HepG2 (cell line): ENCODE measurements around the gene SIK2. TPM values are rescaled to one million over a fixed set of nuclear protein-coding genes. Genes with fewer than 3 reads are reported as not detected.

Experiments
- ATAC-seq: fragments of 200-7000 bp; cut with Tn5 transposase; 3 replicates; pipeline ENCODE4 v1.9.1; 2020; ENCODE audit warnings: mild to moderate bottlenecking, moderate library complexity
- BruUV-seq: library from RNA; stranded (reverse); fragments of 400-500 nt; replicated peaks from 2 replicates; lab custom pipeline; 2021; lab: Mats Ljungman, UMichigan
- CTCF ChIA-PET: fragments of 300-600 bp; formaldehyde crosslinking; extraction: SDS; loops from one replicate; lab custom pipeline; 2021; ENCODE audit warnings: low total read pairs, inconsistent platforms, low intra/inter-chr PET ratio; lab: Yijun Ruan, JAX
- POLR2A ChIA-PET: fragments of 350-600 bp; sonication (Branson Sonifier 250); formaldehyde crosslinking; loops from one replicate; lab custom pipeline; 2020; ENCODE audit warnings: antibody characterized with exemption, inconsistent platforms; lab: Yijun Ruan, JAX
- DNase-seq: peaks from one replicate; pipeline ENCODE4 v3.0.0-alpha.2; 2015; ENCODE audit warnings: low spot score
- FAIRE-seq: peaks from 3 replicates; lab custom pipeline; 2011; peaks lifted over from hg19 to GRCh38; lab: Jason Lieb, UNC
- H2AFZ ChIP-seq: one replicate; pipeline ENCODE4 v1.6.1; 2011; ENCODE audit warnings: low read length, inconsistent platforms
- H3K27ac ChIP-seq: fragments of 300-600 bp; 3 replicates; pipeline ENCODE4 v1.8.0; 2011; ENCODE audit warnings: mixed run types, mild to moderate bottlenecking, mixed read lengths, low read length, inconsistent platforms; ENCODE audit not compliant: insufficient read depth; ENCODE audit errors: extremely low read length
- H3K27me3 ChIP-seq, 2 experiments: fragments of 200-600 bp in 1 of 2; 2 replicates in 1 of 2; 3 replicates in 1 of 2; pipeline versions ENCODE4 v1.6.0 to v1.8.0; 2011; ENCODE audit warnings: low read length in 2 of 2, mild to moderate bottlenecking in 2 of 2, moderate library complexity in 2 of 2, inconsistent platforms in 1 of 2; ENCODE audit not compliant: insufficient read depth in 2 of 2, control insufficient read depth in 1 of 2
- H3K36me3 ChIP-seq, 2 experiments: fragments of 200-600 bp in 1 of 2; replicated peaks in 1 of 2; 2 replicates in 1 of 2; 3 replicates in 1 of 2; pipeline versions ENCODE4 v1.5.1 to v1.8.0; 2011; ENCODE audit warnings: low read length in 2 of 2, inconsistent platforms in 1 of 2; ENCODE audit not compliant: insufficient read depth in 2 of 2, control insufficient read depth in 1 of 2
- H3K4me1 ChIP-seq: 2 replicates; pipeline ENCODE4 v1.5.1; 2012; ENCODE audit warnings: low read length, inconsistent platforms; ENCODE audit not compliant: insufficient read depth
- H3K4me2 ChIP-seq: 2 replicates; pipeline ENCODE4 v1.6.0; 2011; ENCODE audit warnings: low read depth, low read length, inconsistent platforms
- H3K4me3 ChIP-seq, 3 experiments: fragments of 200-600 bp in 1 of 3; sonication (generic), shearing (Covaris generic) in 1 of 3; replicated peaks in 1 of 3; 2 replicates each; pipeline ENCODE4 v1.5.1; 2011 to 2016; ENCODE audit warnings: low read length in 3 of 3, inconsistent platforms in 2 of 3, low read depth in 2 of 3, mild to moderate bottlenecking in 2 of 3, control low read depth in 1 of 3, mixed read lengths in 1 of 3; ENCODE audit not compliant: insufficient read depth in 1 of 3
- H3K79me2 ChIP-seq: one replicate; pipeline ENCODE4 v1.6.1; 2011; ENCODE audit warnings: low read length, inconsistent platforms; ENCODE audit not compliant: insufficient read depth
- H3K9ac ChIP-seq: 2 replicates; pipeline ENCODE4 v1.6.0; 2011; ENCODE audit warnings: mild to moderate bottlenecking, low read depth, low read length, inconsistent platforms; ENCODE audit not compliant: insufficient read depth
- H3K9me3 ChIP-seq: 2 replicates; pipeline ENCODE4 v1.5.1; 2012; ENCODE audit warnings: mild to moderate bottlenecking, low read length
- H4K20me1 ChIP-seq: 2 replicates; pipeline ENCODE4 v1.6.0; 2011; ENCODE audit warnings: inconsistent platforms, mild to moderate bottlenecking, low read length, moderate library complexity; ENCODE audit not compliant: insufficient read depth
- AHR ChIP-seq: IDR thresholded peaks from 2 replicates; pipeline ENCODE4 v1.6.1; 2018; ENCODE audit warnings: missing genetic modification reagents, missing compliant biosample characterization
- CSRNP2 ChIP-seq: sonication (generic); formaldehyde crosslinking; conservative IDR thresholded peaks from 2 replicates; pipeline ENCODE4 v1.8.0; 2022; ENCODE audit warnings: low read depth, missing genetic modification reagents
- ISX ChIP-seq: sonication (generic); formaldehyde crosslinking; conservative IDR thresholded peaks from 2 replicates; pipeline ENCODE4 v1.5.0; 2020; ENCODE audit warnings: missing genetic modification reagents
- THAP9 ChIP-seq: sonication (generic); formaldehyde crosslinking; IDR thresholded peaks from 2 replicates; pipeline ENCODE4; 2020; ENCODE audit warnings: missing genetic modification reagents, mild to moderate bottlenecking, borderline replicate concordance
- ZFP41 ChIP-seq: sonication (generic); formaldehyde crosslinking; IDR thresholded peaks from 2 replicates; pipeline ENCODE4 v1.4.0; 2020; ENCODE audit warnings: mild to moderate bottlenecking, missing genetic modification reagents, borderline replicate concordance
- ZNF142 ChIP-seq: sonication (generic); formaldehyde crosslinking; IDR thresholded peaks from 2 replicates; pipeline ENCODE4 v1.4.0; 2020; ENCODE audit warnings: missing genetic modification reagents
- ZNF333 ChIP-seq: sonication (generic); formaldehyde crosslinking; IDR thresholded peaks from 2 replicates; pipeline ENCODE4 v1.4.0; 2020; ENCODE audit warnings: mild to moderate bottlenecking, missing genetic modification reagents, borderline replicate concordance
- ZNF547 ChIP-seq: sonication (generic); formaldehyde crosslinking; IDR thresholded peaks from 2 replicates; pipeline ENCODE4 v1.5.1; 2020; ENCODE audit warnings: mild to moderate bottlenecking, missing genetic modification reagents
- WGBS: methylation state at CpG from one replicate; pipeline ENCODE4 v1.1.6; 2017; ENCODE audit warnings: low lambda C conversion rate; 5-methylcytosine and 5-hydroxymethylcytosine counted together
- in situ Hi-C: cut with HindIII; loops from 2 replicates; pipeline ENCODE4 v1.10.0; 2017; ENCODE audit warnings: low pct_unique_long_range_greater_than_20kb; ENCODE audit not compliant: extremely low pct_ligation_motif_present
- intact Hi-C: fragments of 100-400 bp; cut with micrococcal nuclease; formaldehyde crosslinking; loops from one replicate; pipeline ENCODE4 v1.10.0; 2022; ENCODE audit not compliant: unreplicated experiment
- polyA plus RNA-seq, 8 experiments: library from polyadenylated mRNA; depleted of rRNA in 3 of 8; stranded (reverse) in 7 of 8; unstranded in 1 of 8; fragments of >200 nt; fragmentation: Illumina TruSeq in 4 of 8; extraction: Trizol in 4 of 8; gene quantifications; 2 replicates each; pipeline versions ENCODE4 v1.2.1 to v1.2.3, GENCODE V29; 2011 to 2016; ENCODE audit warnings: low read depth in 4 of 8, missing spikeins in 1 of 8, mixed read lengths in 1 of 8; ENCODE audit not compliant: insufficient read depth in 1 of 8
- total RNA-seq, 5 experiments: library from RNA; depleted of rRNA; stranded (reverse); fragments of >200 nt; fragmentation: Illumina TruSeq; extraction: Trizol; gene quantifications; 2 replicates each; pipeline ENCODE4 v1.2.3, GENCODE V29; 2016; ENCODE audit warnings: low read depth in 1 of 5

Gene SIK2
- total and polyA plus RNA-seq, 2 of the 13 experiments (the other 11 are each of a cell fraction or from before 2014, with no cell fraction given) = 8.1 to 15.4 TPM

GRCh38 chr11:111668980-111669379, 66.7 kb downstream of the SIK2 start:
- in situ Hi-C loops (no loop called here), intact Hi-C loops (no loop called here)
- no TSS peak for BruUV-seq
- H2AFZ ChIP-seq = no peak overlapping the region
- H3K27ac ChIP-seq = no peak overlapping the region
- no peak overlapping the region for H3K4me3 ChIP-seq
- no peak for ATAC-seq
- CTCF ChIA-PET = no interaction called here
- H3K27me3 ChIP-seq = no peaks in the 10 kb centered on the region
- no peaks in the 10 kb centered on the region for H3K9me3 ChIP-seq
- 93% methylated on average over 1 of the region's 1 CpG for WGBS
- no peak overlapping the region for H3K4me2 ChIP-seq
- DNase-seq = no peak
- H3K9ac ChIP-seq = no peak overlapping the region
- POLR2A ChIA-PET = no interaction called here
- no peaks in the 10 kb centered on the region; the same call in 1 of the 2 replicates for H4K20me1 ChIP-seq
- H3K79me2 ChIP-seq = no peaks in the 10 kb centered on the region
- peaks cover 10 to 31% of the 10 kb centered on the region in 2 experiments for H3K36me3 ChIP-seq
- H3K4me1 ChIP-seq = peaks cover 6% of the 10 kb centered on the region; the same call in 1 of the 2 replicates
- no peak for FAIRE-seq
- TF ChIP-seq ISX (CRISPR knock-in tag) = no peak
- TF ChIP-seq THAP9 (CRISPR knock-in tag) = no peak
- no peak for TF ChIP-seq AHR (CRISPR knock-in tag)
- TF ChIP-seq CSRNP2 (CRISPR knock-in tag) = no peak
- no peak for TF ChIP-seq ZNF547 (CRISPR knock-in tag)
- TF ChIP-seq ZFP41 (CRISPR knock-in tag) = no peak
- no peak for TF ChIP-seq ZNF333 (CRISPR knock-in tag)
- TF ChIP-seq ZNF142 (CRISPR knock-in tag) = no peak
